CD14-positive monocyte (primary cell): Measurements from ENCODE around the gene KRTAP5-4. TPM values are rescaled to one million over a fixed set of nuclear protein-coding genes. Genes with fewer than 3 reads are reported as not detected.

Source experiments
- DNase-seq, 3 donors: peaks; one replicate each; pipeline ENCODE4 v3.0.0-alpha.2; 2011 to 2022
- H2AFZ ChIP-seq: 2 replicates; pipeline ENCODE4 v1.6.0; 2012; ENCODE audit warnings: mild to moderate bottlenecking, low read depth, low read length, inconsistent platforms; ENCODE audit not compliant: insufficient read depth, poor library complexity, severe bottlenecking
- H3K27ac ChIP-seq, 2 donors: 1 replicate in 1 of 2; 2 replicates in 1 of 2; pipeline ENCODE4 v1.5.1; 2012 to 2013; ENCODE audit warnings: low read length in 2 of 2, control low read depth in 1 of 2, inconsistent platforms in 1 of 2, low read depth in 1 of 2, mild to moderate bottlenecking in 1 of 2
- H3K27me3 ChIP-seq, 2 donors: one replicate each; pipeline versions ENCODE4 v1.6.0 to v1.6.1; 2011 to 2013; ENCODE audit warnings: low read length in 2 of 2; ENCODE audit not compliant: control insufficient read depth in 2 of 2, insufficient read depth in 2 of 2
- H3K36me3 ChIP-seq, 2 donors: replicated peaks in 1 of 2; 1 replicate in 1 of 2; 2 replicates in 1 of 2; pipeline versions ENCODE4 v1.5.1 to v1.6.1; 2012 to 2013; ENCODE audit warnings: low read length in 2 of 2, control low read depth in 1 of 2, inconsistent platforms in 1 of 2, mild to moderate bottlenecking in 1 of 2; ENCODE audit not compliant: insufficient read depth in 2 of 2, control insufficient read depth in 1 of 2
- H3K4me1 ChIP-seq, 2 donors: 1 replicate in 1 of 2; 2 replicates in 1 of 2; pipeline versions ENCODE4 v1.5.1 to v1.6.1; 2012 to 2013; ENCODE audit warnings: low read length in 2 of 2, control low read depth in 1 of 2, inconsistent platforms in 1 of 2, mild to moderate bottlenecking in 1 of 2, moderate library complexity in 1 of 2; ENCODE audit not compliant: insufficient read depth in 2 of 2, control insufficient read depth in 1 of 2
- H3K4me2 ChIP-seq: replicated peaks from 2 replicates; pipeline ENCODE3; 2012; ENCODE audit warnings: low read length, moderate library complexity, mild to moderate bottlenecking; ENCODE audit not compliant: poor library complexity, severe bottlenecking; ENCODE audit errors: extremely low read depth
- H3K4me3 ChIP-seq, 3 experiments: fragments of 200-600 bp in 1 of 3; sonication (generic) in 1 of 3; replicated peaks in 1 of 3; 1 replicate in 2 of 3; 2 replicates in 1 of 3; pipeline ENCODE4 v1.5.1; 2011 to 2013; ENCODE audit warnings: low read length in 3 of 3, mild to moderate bottlenecking in 3 of 3, control low read depth in 2 of 3, low read depth in 2 of 3, inconsistent platforms in 1 of 3, moderate library complexity in 1 of 3
- H3K79me2 ChIP-seq: 2 replicates; pipeline ENCODE4 v1.6.0; 2012; ENCODE audit warnings: mild to moderate bottlenecking, control low read depth, inconsistent platforms, low read length, moderate library complexity; ENCODE audit not compliant: insufficient read depth
- H3K9ac ChIP-seq: 2 replicates; pipeline ENCODE4 v1.6.0; 2017; ENCODE audit warnings: low read length, mild to moderate bottlenecking; ENCODE audit not compliant: insufficient read depth, poor library complexity, severe bottlenecking
- H3K9me3 ChIP-seq, 2 donors: replicated peaks in 1 of 2; 1 replicate in 1 of 2; 2 replicates in 1 of 2; pipeline versions ENCODE4 v1.5.1 to v1.6.1; 2012 to 2013; ENCODE audit warnings: low read length in 2 of 2, control low read depth in 1 of 2; ENCODE audit not compliant: control insufficient read depth in 1 of 2, insufficient read depth in 1 of 2
- H4K20me1 ChIP-seq: 2 replicates; pipeline ENCODE4 v1.6.0; 2012; ENCODE audit warnings: mild to moderate bottlenecking, low read length, control low read depth, moderate library complexity; ENCODE audit not compliant: insufficient read depth
- H3K27ac Mint-ChIP-seq, 7 donors: one replicate each; pipeline ENCODE4 v1.8.0; 2020; ENCODE audit warnings: mild to moderate bottlenecking in 7 of 7, mixed read lengths in 7 of 7, moderate library complexity in 6 of 7, inconsistent platforms in 2 of 7
- H3K27me3 Mint-ChIP-seq, 3 donors: one replicate each; pipeline ENCODE4 v1.8.0; 2021 to 2022; ENCODE audit warnings: low read depth in 3 of 3, mild to moderate bottlenecking in 3 of 3, mixed read lengths in 3 of 3, moderate library complexity in 3 of 3, inconsistent platforms in 1 of 3
- H3K36me3 Mint-ChIP-seq, 2 donors: one replicate each; pipeline ENCODE4 v1.8.0; 2020; ENCODE audit warnings: mixed read lengths in 2 of 2, inconsistent platforms in 1 of 2, mild to moderate bottlenecking in 1 of 2
- H3K4me1 Mint-ChIP-seq: one replicate; pipeline ENCODE4 v1.8.0; 2020; ENCODE audit warnings: mild to moderate bottlenecking, mixed read lengths
- H3K4me3 Mint-ChIP-seq, 2 donors: one replicate each; pipeline ENCODE4 v1.8.0; 2020; ENCODE audit warnings: mild to moderate bottlenecking in 2 of 2, mixed read lengths in 2 of 2, moderate library complexity in 1 of 2
- H3K9me3 Mint-ChIP-seq, 7 donors: one replicate each; pipeline ENCODE4 v1.8.0; 2020 to 2022; ENCODE audit warnings: mixed read lengths in 7 of 7, mild to moderate bottlenecking in 6 of 7, moderate library complexity in 6 of 7, inconsistent platforms in 2 of 7
- WGBS: methylation state at CpG from one replicate; pipeline ENCODE4 v1.1.5; 2013; ENCODE audit warnings: missing lambda C conversion rate; ENCODE audit not compliant: insufficient coverage; 5-methylcytosine and 5-hydroxymethylcytosine counted together
- intact Hi-C, 2 donors: fragments of 100-400 bp; cut with micrococcal nuclease; formaldehyde crosslinking; loops; one replicate each; pipeline versions ENCODE4 v1.15.0 to v1.15.1; 2023
- polyA plus RNA-seq, 3 donors: library from polyadenylated mRNA; depleted of rRNA in 1 of 3; unstranded in 2 of 3; stranded (reverse) in 1 of 3; fragments of 300-500 nt in 2 of 3; fragments of >200 nt in 1 of 3; fragmentation: Illumina TruSeq in 2 of 3; gene quantifications; 1 replicate in 2 of 3; 2 replicates in 1 of 3; pipeline ENCODE4 v1.2.3, GENCODE V29; 2012 to 2021
- TF ChIP-seq, protein P1 (sequence below): fragments of 200-600 bp; IDR thresholded peaks from one replicate; pipeline ENCODE4 v1.8.0; 2022; ENCODE audit warnings: antibody characterized with exemption, mild to moderate bottlenecking

The KRTAP5-4 gene
- polyA plus RNA-seq, 3 donors, result not detected

DNA sequence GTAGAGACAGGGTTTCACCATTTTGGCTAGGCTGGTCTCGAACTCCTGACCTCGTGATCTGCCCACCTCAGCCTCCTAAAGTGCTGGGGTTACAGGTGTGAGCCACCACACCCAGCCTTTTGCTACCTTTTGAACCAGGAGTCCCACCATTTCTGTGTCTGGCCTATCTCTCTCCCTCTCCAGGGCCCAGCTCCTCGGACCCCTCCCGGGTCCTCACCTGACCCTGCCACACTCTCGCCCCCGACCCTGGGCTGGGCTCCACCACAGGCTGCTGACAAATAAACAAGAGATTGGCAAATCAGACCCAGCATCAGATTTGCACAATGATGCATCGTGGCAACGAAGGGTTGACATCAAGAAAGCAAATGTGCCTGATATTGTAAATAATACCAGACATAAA lies 16.4 kb upstream of the KRTAP5-4 start:
- H2AFZ ChIP-seq, result no peak overlapping the region
- Mint-ChIP-seq H3K27ac (no peak overlapping the region), H3K27me3 (peaks cover 7 to 34% (median 24%) of the 10 kb centered on the region in 3 donors), H3K4me3 (no peak overlapping the region), H3K4me1 (no peaks in the 10 kb centered on the region), H3K9me3 (no peaks in the 10 kb centered on the region), H3K36me3 (no peaks in the 10 kb centered on the region)
- no peak for DNase-seq
- H3K79me2 ChIP-seq, result no peaks in the 10 kb centered on the region
- intact Hi-C loops, result no loop called here
- H3K9ac ChIP-seq, result no peak overlapping the region
- H3K4me3 ChIP-seq, result no peak overlapping the region
- H3K36me3 ChIP-seq, result no peaks in the 10 kb centered on the region
- H4K20me1 ChIP-seq, result no peaks in the 10 kb centered on the region
- no peak overlapping the region for H3K4me2 ChIP-seq
- no peaks in the 10 kb centered on the region for H3K9me3 ChIP-seq
- TF ChIP-seq, protein P1, sequence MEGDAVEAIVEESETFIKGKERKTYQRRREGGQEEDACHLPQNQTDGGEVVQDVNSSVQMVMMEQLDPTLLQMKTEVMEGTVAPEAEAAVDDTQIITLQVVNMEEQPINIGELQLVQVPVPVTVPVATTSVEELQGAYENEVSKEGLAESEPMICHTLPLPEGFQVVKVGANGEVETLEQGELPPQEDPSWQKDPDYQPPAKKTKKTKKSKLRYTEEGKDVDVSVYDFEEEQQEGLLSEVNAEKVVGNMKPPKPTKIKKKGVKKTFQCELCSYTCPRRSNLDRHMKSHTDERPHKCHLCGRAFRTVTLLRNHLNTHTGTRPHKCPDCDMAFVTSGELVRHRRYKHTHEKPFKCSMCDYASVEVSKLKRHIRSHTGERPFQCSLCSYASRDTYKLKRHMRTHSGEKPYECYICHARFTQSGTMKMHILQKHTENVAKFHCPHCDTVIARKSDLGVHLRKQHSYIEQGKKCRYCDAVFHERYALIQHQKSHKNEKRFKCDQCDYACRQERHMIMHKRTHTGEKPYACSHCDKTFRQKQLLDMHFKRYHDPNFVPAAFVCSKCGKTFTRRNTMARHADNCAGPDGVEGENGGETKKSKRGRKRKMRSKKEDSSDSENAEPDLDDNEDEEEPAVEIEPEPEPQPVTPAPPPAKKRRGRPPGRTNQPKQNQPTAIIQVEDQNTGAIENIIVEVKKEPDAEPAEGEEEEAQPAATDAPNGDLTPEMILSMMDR, result no peak
- no peaks in the 10 kb centered on the region for H3K27me3 ChIP-seq
- no peaks in the 10 kb centered on the region for H3K4me1 ChIP-seq
- 84% methylated on average over 8 of the region's 8 CpGs for WGBS
- no peak overlapping the region for H3K27ac ChIP-seq

DNA sequence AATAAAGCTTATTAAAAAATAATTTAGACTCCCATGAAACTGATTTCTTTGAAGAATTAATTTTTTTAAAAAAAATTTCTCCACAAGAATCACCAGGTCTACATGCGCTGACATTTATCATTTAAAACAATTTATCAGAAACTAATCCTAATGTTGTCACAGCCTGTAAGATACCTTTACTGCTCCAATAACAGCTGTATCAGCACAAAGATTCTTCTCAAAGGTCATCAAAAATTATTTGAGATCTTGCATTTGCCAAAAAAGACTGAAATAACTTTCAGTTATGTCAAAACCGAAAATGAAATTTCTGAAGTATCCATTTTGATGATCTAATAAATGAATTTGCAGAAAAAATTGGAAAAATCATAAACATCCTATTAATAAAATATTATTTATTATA lies 15.7 kb upstream of the KRTAP5-4 start:
- 100% methylated on average over 1 of the region's 2 CpGs for WGBS
- no peaks in the 10 kb centered on the region for H3K9me3 Mint-ChIP-seq
- Histone ChIP-seq H3K27me3 (no peaks in the 10 kb centered on the region), H2AFZ (no peak overlapping the region), H3K4me1 (no peaks in the 10 kb centered on the region), H3K4me3 (no peak overlapping the region), H3K27ac (no peak overlapping the region), H3K4me2 (no peak overlapping the region), H3K9me3 (no peaks in the 10 kb centered on the region), H3K9ac (no peak overlapping the region), H4K20me1 (no peaks in the 10 kb centered on the region), H3K36me3 (no peaks in the 10 kb centered on the region), H3K79me2 (no peaks in the 10 kb centered on the region)
- H3K4me1 Mint-ChIP-seq, result no peaks in the 10 kb centered on the region
- H3K27ac Mint-ChIP-seq, result no peak overlapping the region
- intact Hi-C loops, result no loop called here
- TF ChIP-seq, protein P1, result no peak
- no peak for DNase-seq
- peaks cover 7 to 37% (median 26%) of the 10 kb centered on the region in 3 donors for H3K27me3 Mint-ChIP-seq
- no peaks in the 10 kb centered on the region for H3K36me3 Mint-ChIP-seq
- H3K4me3 Mint-ChIP-seq, result no peak overlapping the region
